Measurements from ENCODE around the gene IMMP1L. TPM values are rescaled to one million over a fixed set of nuclear protein-coding genes. Genes with fewer than 3 reads are reported as not detected.
A peak's percentile ranks its signal among the peaks of the same experiment; 100 is the strongest.
"Not testable (repeated sequence)": the region's sequence is repeated elsewhere in the genome, so short reads cannot be mapped to it uniquely, and the experiment has no call there.

Gene IMMP1L, protein sequence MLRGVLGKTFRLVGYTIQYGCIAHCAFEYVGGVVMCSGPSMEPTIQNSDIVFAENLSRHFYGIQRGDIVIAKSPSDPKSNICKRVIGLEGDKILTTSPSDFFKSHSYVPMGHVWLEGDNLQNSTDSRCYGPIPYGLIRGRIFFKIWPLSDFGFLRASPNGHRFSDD
- total RNA-seq (2014; rRNA removed; shearing (Covaris generic)), result 73.8 and 82.6 TPM in 2 replicates

DNA sequence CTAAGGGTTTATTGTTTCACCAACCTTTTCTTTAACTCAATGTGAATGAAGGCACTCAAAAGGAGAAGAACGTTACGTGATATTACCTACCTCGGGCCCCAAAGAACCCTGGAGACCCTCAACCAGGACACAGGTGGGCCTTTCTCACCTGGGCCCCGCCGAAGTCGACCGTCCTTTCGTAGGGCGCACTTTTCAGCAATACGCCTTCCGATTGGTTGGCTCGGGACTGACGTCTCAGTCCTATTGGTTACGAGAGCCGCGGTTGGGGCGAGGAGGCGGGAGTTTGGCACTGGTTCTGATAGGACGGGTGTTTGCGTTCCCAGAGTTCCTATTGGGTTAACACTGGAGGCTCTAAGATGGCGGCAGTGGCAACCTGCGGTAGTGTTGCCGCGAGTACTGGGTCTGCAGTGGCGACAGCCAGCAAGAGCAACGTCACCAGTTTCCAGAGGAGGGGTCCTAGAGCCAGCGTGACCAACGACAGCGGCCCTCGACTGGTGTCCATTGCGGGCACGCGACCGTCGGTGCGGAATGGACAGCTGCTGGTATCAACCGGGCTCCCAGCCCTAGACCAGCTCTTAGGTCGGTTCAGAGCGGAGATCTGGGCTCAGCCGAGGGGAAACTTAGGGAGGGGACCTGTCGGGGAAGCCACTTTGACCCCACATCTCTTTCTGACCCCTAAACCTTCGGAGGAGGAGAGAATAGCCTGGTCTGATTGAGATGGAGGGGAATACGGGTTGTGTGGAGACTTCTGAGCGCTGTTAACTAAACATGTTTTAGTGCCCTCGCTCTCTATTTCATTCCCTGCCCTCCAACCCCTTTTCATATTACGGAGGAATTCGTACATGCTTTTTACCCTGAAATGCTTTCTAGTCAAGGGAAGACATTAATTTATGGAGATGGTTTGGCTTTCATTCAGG, at the start of gene IMMP1L, which contains the start of gene ELP4:
Gene IMMP1L (minus strand): TSS at position 194 of the 917 bp plus-strand sequence. CDS start 46,346 bp downstream, outside the sequence.
Gene ELP4 (plus strand): TSS at position 339 of the 917 bp plus-strand sequence. CDS start 18 bp downstream, at position 357.
- Histone ChIP-seq H3K4me1 (peaks cover 5% of the 10 kb centered on the region; the same call in 1 of the 2 replicates), H3K27ac (peak within 1 kb of the TSS; percentile 78), H3K4me3 (peak within 1 kb of the TSS; percentile 81), H3K27me3 (no peaks in the 10 kb centered on the region), H3K36me3 (no peaks in the 10 kb centered on the region), H3K9me3 (replicated peaks) (no peaks in the 10 kb centered on the region)
- DNase-seq, result peak; percentile 95 to 97

DNA sequence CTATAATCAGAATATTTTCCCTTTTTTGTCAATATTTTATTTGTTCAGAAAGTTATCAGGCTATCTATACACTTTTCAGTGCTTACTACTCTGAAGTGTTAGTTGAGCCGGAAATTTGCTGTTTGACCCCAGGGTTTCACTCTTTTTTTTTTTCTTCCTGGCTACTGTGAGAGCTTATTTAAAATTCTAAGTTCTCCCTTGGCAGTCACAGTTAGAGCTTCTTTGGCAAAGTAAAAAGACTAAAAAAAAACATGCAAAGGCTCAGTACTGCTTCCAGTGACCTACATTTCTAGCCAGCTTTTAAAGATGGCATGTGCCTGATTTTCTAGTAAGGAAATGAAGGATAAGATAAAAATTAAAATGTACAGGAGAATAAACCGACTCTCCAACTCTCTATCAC, 48.6 kb upstream of the IMMP1L start:
- Histone ChIP-seq H3K4me3 (no peak overlapping the region), H3K27me3 (no peaks in the 10 kb centered on the region), H3K4me1 (no peaks in the 10 kb centered on the region), H3K27ac (no peak overlapping the region), H3K36me3 (no peaks in the 10 kb centered on the region), H3K9me3 (replicated peaks) (no peaks in the 10 kb centered on the region)
- DNase-seq, result no peak

DNA sequence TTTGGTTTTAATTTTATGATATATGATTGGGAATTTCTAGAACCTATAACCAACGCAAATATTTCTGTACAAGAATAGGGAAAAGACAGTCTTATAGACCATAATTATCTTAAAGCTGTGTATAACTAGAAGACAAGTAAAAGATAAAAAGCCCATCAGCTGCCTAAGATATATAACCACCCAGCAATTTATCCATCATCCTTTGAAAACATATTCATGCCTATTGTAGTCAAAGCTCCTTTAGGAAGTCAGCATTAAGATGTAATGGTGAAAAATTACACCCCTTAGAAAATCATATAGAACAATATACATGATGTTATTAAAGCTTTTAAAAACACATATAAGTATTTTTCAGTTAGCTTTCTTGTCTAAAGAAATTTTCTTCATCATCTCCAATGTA, 46.5 kb upstream of the IMMP1L start:
- H3K36me3 ChIP-seq, result no peaks in the 10 kb centered on the region
- no peak for DNase-seq

DNA sequence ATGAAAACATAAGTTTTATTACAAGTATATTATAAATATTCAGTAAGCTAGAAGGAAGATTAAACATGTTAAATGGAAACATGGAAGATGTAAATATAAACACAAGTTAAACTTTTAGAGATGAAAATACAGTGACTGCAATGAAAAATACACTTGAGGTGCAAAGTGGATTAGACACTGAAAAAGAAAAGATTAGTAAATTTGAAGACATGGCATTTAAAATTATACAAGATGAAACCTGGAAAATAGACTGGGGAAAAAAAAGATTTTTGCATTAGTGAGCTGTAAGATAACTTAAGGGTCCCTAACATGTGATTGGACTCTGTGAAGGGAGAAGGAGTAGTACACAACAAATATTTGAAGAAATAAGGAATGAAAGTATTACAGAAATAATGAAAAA, 33.4 kb upstream of the IMMP1L start:
- DNase-seq, result no peak
- Histone ChIP-seq H3K27me3 (no peaks in the 10 kb centered on the region), H3K27ac (no peak overlapping the region), H3K4me1 (no peaks in the 10 kb centered on the region), H3K9me3 (replicated peaks) (no peaks in the 10 kb centered on the region), H3K36me3 (peaks cover 10% of the 10 kb centered on the region), H3K4me3 (no peak overlapping the region)

More for the DNA sequence above, 46.5 kb upstream of the IMMP1L start:
- no peaks in the 10 kb centered on the region for H3K27me3 ChIP-seq
- no peak overlapping the region for H3K4me3 ChIP-seq
- H3K9me3 ChIP-seq (replicated peaks), result no peaks in the 10 kb centered on the region
- H3K4me1 ChIP-seq, result no peaks in the 10 kb centered on the region
- H3K27ac ChIP-seq, result no peak overlapping the region

DNA sequence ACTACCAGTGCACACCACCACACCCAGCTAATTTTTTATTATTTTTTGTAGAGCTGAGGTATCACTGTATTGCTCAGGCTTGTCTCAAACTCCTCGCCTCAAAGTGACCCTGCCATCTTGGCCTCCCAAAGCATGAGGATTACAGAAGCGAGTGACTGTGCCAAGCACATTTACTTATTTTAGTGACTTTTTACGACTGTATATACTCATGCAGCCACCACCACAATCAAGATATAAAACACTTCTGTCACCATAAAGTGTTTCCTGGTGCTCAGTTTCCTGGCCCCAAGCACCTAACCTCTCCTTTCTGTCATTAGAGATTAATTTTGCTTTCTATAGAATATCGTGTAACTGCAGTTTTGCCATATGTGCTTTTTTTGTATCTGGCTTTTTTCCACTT, 26.1 kb upstream of the IMMP1L start:
- Histone ChIP-seq H3K27me3 (no peaks in the 10 kb centered on the region), H3K27ac (no peak overlapping the region), H3K4me1 (no peaks in the 10 kb centered on the region)

DNA sequence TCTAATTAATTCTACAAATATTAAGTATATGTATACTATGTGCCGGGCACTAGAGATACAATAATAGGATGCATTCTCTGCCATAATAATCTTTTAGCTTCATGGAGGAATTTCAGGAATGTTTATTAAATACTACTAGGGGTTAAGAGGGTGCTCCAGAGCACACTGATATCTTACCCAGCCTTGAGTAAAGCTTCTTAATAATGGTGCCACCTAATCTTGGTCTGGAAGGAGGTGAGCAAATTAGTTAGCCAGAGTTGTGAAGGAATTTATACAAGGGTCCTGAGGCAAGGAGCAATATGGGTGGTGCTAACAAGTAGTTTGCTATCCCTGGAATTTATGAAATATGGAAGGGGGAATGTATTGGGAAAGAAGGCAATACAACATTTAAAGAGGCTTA, 21.9 kb upstream of the IMMP1L start:
- no peaks in the 10 kb centered on the region for H3K36me3 ChIP-seq

More for the DNA sequence above, 26.1 kb upstream of the IMMP1L start:
- Histone ChIP-seq H3K4me3 (no peak overlapping the region), H3K9me3 (replicated peaks) (no peaks in the 10 kb centered on the region), H3K36me3 (no peaks in the 10 kb centered on the region)
- no peak for DNase-seq

DNA sequence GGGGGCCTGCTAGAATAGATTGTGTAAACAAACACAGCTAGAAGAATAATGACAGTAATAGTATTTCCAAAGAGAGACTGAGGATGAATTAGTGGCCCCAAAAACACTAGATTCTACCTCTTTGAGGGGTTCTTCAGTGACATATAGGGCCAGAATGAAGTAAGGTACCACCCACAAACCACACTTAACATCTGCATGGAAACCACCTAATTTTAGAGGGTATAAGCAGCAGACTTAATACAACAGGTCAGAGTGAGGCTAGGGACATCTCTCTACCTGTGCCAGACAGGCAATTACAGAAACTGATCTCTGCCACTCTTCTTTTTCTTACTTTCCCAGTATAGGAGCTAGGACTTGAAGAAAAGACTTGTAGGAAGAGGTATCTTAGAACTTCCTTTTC, 20.3 kb upstream of the IMMP1L start:
- Histone ChIP-seq H3K36me3 (no peaks in the 10 kb centered on the region), H3K9me3 (replicated peaks) (no peaks in the 10 kb centered on the region), H3K27me3 (no peaks in the 10 kb centered on the region), H3K4me3 (no peak overlapping the region), H3K4me1 (no peaks in the 10 kb centered on the region), H3K27ac (no peak overlapping the region)
- DNase-seq, result no peak

More for the DNA sequence above, 21.9 kb upstream of the IMMP1L start:
- DNase-seq, result no peak
- Histone ChIP-seq H3K4me1 (no peaks in the 10 kb centered on the region), H3K27me3 (no peaks in the 10 kb centered on the region), H3K9me3 (replicated peaks) (no peaks in the 10 kb centered on the region), H3K4me3 (no peak overlapping the region), H3K27ac (no peak overlapping the region)

DNA sequence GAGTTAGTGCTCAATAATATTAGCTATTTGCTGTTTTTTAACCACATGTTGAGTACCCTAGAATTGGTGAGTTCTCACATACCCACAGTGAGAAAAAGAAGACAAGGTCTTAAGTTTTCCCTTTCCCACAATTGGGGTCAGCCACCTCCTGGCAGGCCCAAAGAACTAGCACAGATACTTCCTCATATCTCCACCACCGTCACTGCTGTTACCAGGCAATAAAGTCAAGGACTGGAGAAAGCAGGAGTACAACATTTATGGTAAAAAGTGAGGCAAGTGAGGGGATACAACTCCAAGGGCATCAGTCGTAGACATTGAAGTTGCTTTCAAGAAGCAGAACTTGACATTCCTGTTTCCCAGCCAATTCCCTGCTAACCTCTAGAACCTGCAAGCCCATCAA, 19.8 kb upstream of the IMMP1L start:
- no peaks in the 10 kb centered on the region for H3K9me3 ChIP-seq (replicated peaks)

DNA sequence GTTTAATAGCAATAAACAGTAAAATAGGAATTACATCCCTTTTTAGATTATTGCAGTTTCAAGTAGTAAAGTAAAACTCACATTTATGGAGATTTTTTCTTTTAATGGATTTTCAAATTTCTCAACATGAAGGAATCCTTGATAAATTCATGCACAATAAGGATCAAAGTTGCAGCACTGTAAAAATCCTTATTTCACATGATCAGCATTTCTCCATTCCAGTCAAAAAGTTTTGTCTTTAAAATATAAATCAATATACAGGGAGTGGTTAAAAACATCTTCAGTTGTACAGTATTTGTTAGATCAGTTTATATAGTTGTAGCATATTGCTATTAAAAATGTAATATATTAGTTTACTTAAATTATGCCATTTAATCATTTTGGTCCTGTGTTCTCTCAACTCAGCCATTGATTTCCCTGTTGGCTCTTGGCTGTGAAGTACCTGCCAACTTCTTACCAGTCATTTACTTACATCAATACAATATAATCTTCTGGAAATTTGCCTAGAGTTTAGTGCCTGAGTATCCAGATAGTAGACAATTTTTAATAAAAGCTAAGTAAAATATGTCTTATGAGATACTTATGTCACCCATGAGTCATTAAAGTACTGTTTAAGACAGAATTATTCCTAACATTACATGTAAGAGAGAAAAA, 12.2 kb upstream of the IMMP1L start:
- no peak overlapping the region for H3K4me3 ChIP-seq
- H3K4me1 ChIP-seq, result no peaks in the 10 kb centered on the region
- H3K9me3 ChIP-seq (replicated peaks), result no peaks in the 10 kb centered on the region
- H3K27me3 ChIP-seq, result no peaks in the 10 kb centered on the region
- no peak overlapping the region for H3K27ac ChIP-seq
- H3K36me3 ChIP-seq, result no peaks in the 10 kb centered on the region
- no peak for DNase-seq

More for the DNA sequence above, 19.8 kb upstream of the IMMP1L start:
- H3K27ac ChIP-seq, result no peak overlapping the region
- H3K4me1 ChIP-seq, result no peaks in the 10 kb centered on the region
- no peak for DNase-seq
- no peaks in the 10 kb centered on the region for H3K27me3 ChIP-seq
- H3K4me3 ChIP-seq, result no peak overlapping the region
- no peaks in the 10 kb centered on the region for H3K36me3 ChIP-seq

DNA sequence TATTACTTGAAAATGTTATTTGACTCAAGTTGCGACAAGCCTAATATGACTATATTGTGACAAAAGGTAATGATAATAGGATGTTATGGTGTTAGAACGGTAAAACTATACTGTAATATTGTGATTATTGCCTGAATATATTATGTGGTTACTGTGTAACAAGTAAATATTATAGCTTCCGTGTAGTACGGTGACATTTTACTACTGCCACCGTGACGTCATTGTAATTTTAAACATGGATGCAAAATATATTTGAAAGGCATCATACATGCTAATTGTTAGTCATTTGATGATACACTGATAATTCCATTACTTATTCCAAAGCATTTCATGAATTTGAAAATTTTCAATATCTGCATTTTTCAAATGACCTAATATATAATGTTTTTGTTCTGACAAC, 2.7 kb upstream of the IMMP1L start:
- H3K27ac ChIP-seq, result no peak overlapping the region
- H3K27me3 ChIP-seq, result no peaks in the 10 kb centered on the region
- no peaks in the 10 kb centered on the region for H3K9me3 ChIP-seq (replicated peaks)
- H3K4me3 ChIP-seq, result no peak overlapping the region
- H3K36me3 ChIP-seq, result no peaks in the 10 kb centered on the region
- H3K4me1 ChIP-seq, result peaks cover 5% of the 10 kb centered on the region; the same call in 1 of the 2 replicates
- DNase-seq, result no peak

DNA sequence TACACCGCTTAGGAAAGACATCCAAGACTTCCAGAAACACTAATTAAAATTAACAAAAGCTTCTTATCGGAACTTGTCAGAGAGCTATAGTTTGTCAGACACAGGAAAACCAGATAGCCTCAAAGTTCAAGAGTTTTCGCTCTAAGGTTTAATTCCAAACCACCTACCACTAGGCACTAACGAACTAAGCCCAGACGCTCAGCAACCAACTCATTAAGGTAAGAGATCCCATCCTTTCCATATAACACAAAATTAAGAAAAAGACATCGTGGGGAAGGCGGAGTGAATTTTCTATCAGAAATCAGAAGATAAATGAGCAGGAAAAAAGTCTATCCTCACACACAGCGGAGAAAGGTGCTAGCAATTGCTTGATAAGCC, 382 bp downstream of the IMMP1L start:
- H3K27ac ChIP-seq, result peak overlapping the region; percentile 78
- DNase-seq, result no peak
- H3K4me1 ChIP-seq, result peaks cover 5% of the 10 kb centered on the region; the same call in 1 of the 2 replicates
- peaks cover 1% of the 10 kb centered on the region; the same call in 1 of the 2 replicates for H3K36me3 ChIP-seq
- peak overlapping the region; percentile 81 for H3K4me3 ChIP-seq
- no peaks in the 10 kb centered on the region for H3K27me3 ChIP-seq
- H3K9me3 ChIP-seq (replicated peaks), result no peaks in the 10 kb centered on the region

DNA sequence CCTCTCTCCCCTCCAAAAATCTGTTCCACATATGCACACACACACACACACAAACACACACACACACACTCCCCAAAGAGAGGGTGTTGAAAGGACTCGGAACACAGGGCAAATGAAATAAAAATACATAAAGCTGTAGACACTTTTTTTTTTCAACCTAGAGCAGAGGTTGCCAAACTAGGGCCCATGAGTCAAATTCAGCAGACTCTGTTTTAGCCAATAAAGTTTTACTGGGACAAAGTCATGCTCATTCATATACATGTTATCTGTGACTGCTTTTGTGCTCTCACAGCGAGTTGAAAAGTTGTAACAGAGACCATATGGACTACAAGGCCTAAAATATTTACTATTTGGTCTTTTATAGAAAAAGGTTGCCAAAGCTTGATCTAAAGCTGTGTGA, 8.9 kb downstream of the IMMP1L start:
- DNase-seq, result no peak
- no peaks in the 10 kb centered on the region for H3K9me3 ChIP-seq (replicated peaks)
- peaks cover 8% of the 10 kb centered on the region for H3K36me3 ChIP-seq

DNA sequence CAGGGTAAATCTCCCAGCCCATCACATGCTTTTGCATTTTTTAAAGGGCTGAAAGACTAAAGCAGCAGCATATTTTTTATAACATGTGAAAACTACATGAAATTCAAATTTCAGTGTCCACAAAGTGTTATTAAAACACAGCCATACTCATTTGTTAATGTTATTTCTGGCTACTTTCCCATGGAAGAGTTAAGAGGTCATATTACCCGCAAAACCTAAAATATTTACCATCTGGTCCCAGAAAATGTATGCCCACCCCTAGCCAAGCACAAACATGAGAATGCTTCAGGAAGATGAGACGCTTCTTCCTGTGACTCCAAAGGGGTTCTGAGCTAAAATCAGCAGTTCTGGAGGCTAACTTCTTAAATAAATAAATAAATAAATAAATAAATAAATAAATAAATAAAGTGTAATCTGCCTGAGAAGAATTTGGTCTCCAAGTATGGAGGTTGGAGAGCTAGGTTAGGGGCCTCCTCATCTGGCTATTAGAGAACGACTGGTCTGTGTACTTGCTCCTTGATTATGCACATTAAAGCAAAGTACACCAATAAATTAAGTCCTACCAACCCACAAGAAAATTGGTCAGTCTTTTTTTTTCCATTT, 9.7 kb downstream of the IMMP1L start:
- Histone ChIP-seq H3K9me3 (replicated peaks) (no peaks in the 10 kb centered on the region), H3K4me3 (no peak overlapping the region), H3K36me3 (peaks cover 8% of the 10 kb centered on the region), H3K4me1 (no peaks in the 10 kb centered on the region), H3K27me3 (no peaks in the 10 kb centered on the region), H3K27ac (no peak overlapping the region)
- DNase-seq, result no peak

More for the DNA sequence above, 8.9 kb downstream of the IMMP1L start:
- Histone ChIP-seq H3K4me1 (no peaks in the 10 kb centered on the region), H3K27ac (no peak overlapping the region), H3K4me3 (no peak overlapping the region), H3K27me3 (no peaks in the 10 kb centered on the region)

DNA sequence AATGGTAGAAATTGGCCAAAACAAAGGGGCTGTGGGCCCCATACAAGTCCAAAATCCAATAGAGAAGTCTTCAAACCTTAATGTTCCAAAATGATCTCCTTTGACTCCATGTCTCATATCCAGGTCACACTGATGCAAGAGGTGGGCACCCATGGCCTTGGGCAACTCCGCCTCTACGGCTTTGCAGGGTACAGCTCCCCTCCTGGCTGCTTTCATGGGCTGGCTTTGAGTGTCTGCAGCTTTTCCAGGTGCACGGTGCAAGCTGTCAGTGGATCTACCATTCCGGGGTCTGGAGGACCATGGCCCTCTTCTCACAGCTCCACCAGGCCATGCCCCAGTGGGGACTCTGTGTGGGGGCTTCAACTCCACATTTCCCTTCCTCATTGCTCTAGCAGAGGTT, 15.7 kb downstream of the IMMP1L start:
- H3K27me3 ChIP-seq; DNase-seq; H3K9me3 ChIP-seq (replicated peaks); H3K36me3 ChIP-seq; H3K27ac ChIP-seq; H3K4me1 ChIP-seq; H3K4me3 ChIP-seq: not testable (repeated sequence)
